Aorta (tissue), 5 donors: Measurements from ENCODE around the gene TNFAIP2. TPM values are rescaled to one million over a fixed set of nuclear protein-coding genes. Genes with fewer than 3 reads are reported as not detected.

ENCODE experiments used
- ATAC-seq: fragments of 200-7000 bp; cut with Tn5 transposase; one replicate; pipeline ENCODE4 v1.9.1; 2022; ENCODE audit warnings: moderate library complexity; ENCODE audit not compliant: low FRiP score
- DNase-seq, 2 donors: peaks; one replicate each; pipeline ENCODE4 v3.0.0-alpha.2; 2020
- H3K27ac ChIP-seq, 2 donors: one replicate each; pipeline ENCODE4 v1.5.1; 2013; ENCODE audit warnings: low read length in 2 of 2, mild to moderate bottlenecking in 2 of 2, moderate library complexity in 2 of 2, control low read depth in 1 of 2, inconsistent platforms in 1 of 2, low read depth in 1 of 2
- H3K27me3 ChIP-seq, 2 donors: one replicate each; pipeline ENCODE4 v1.6.1; 2013; ENCODE audit warnings: control low read depth in 1 of 2, low read length in 1 of 2, mild to moderate bottlenecking in 1 of 2, moderate library complexity in 1 of 2; ENCODE audit not compliant: insufficient read depth in 2 of 2, control insufficient read depth in 1 of 2
- H3K36me3 ChIP-seq, 2 donors: one replicate each; pipeline ENCODE4 v1.6.1; 2013; ENCODE audit warnings: control low read depth in 1 of 2, low read length in 1 of 2, mild to moderate bottlenecking in 1 of 2; ENCODE audit not compliant: insufficient read depth in 2 of 2, control insufficient read depth in 1 of 2
- H3K4me1 ChIP-seq, 2 donors: one replicate each; pipeline ENCODE4 v1.6.1; 2013; ENCODE audit warnings: low read length in 2 of 2, control low read depth in 1 of 2, mild to moderate bottlenecking in 1 of 2, moderate library complexity in 1 of 2; ENCODE audit not compliant: insufficient read depth in 2 of 2, control insufficient read depth in 1 of 2
- H3K4me3 ChIP-seq, 2 donors: one replicate each; pipeline ENCODE4 v1.5.1; 2013; ENCODE audit warnings: low read length in 2 of 2, control low read depth in 1 of 2, mild to moderate bottlenecking in 1 of 2
- H3K9me3 ChIP-seq: one replicate; pipeline ENCODE4 v1.6.1; 2013; ENCODE audit warnings: mild to moderate bottlenecking, low read length; ENCODE audit not compliant: control insufficient read depth
- WGBS, 2 donors: extraction: QIAGEN DNeasy Blood & Tissue Kit; methylation state at CpG; one replicate each; pipeline ENCODE4 v1.1.7; 2013; 5-methylcytosine and 5-hydroxymethylcytosine counted together
- intact Hi-C, 2 donors: fragments of 100-400 bp; cut with DNase I; formaldehyde crosslinking; loops; one replicate each; pipeline versions ENCODE4 v1.14.2 to v1.15.0; 2022
- polyA plus RNA-seq, 2 donors: library from polyadenylated mRNA; stranded (reverse); fragments of 200-250 nt; gene quantifications; one replicate each; pipeline ENCODE4 v1.2.3, GENCODE V29; 2013
- total RNA-seq, 2 donors: library from RNA; stranded (reverse); fragmentation: NEBNext Ultra II Directional; extraction: Animal tissue kit (Norgen Biotek cat#: 25700); gene quantifications; one replicate each; pipeline ENCODE4 v1.2.1, GENCODE V29; 2021
- donor health status: healthy with polysubstance abuse.
- donor health status: Bipolar disorder and iron deficiency.
- donor health status: DM: no; HTN: no; CAD: no.
- donor health status: DM: no; HTN: no; CAD: no.
- donor health status: DM: yes; HTN: yes; CAD: no.

TNFAIP2 gene
- total and polyA plus RNA-seq, 4 donors = 26.8 to 219 (median 89.0) TPM

DNA sequence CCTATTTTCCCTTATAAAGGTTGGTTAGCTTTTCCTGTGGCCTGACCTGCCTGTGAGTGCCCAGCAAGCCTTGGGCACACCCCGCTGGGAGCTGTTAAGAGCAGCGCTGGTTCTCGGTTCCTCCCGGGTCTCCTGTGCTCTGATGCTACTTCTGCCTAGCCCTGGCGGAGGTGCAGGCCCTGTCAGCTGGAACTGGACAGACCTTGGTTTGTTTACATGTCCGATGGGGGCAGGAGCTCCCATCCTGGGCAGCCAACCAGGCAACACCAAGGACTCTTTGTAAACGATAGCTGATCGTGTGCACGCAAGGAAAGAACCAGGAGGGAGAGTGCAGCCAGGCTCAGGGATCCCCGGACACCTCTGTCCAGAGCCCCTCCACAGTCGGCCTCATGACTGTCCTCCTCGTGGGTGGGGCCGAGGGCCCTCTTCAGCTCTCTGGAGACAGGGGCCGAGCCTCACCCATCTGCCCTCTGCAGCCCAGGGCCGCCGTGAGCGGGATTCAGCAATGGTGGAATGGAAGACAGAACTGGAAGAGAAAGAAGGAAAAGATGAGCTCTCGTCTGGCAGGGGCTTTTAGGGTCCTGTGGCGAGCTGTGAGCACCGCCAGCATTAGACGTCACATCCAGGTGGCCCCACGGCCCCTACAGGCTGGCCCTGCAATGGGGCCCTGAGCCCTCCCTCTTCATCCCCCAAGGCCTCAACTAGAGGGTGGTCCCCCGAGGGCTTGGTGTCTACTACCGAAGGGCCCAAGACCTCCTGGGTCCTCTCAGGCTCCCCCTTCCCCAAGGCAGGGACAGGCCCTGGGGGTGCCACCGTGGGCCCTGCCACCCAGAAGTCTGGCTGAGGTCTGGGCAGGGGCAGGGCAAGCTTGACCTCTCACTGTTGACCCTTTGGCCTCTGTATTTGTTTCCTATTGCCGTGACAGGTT is 12.3 kb downstream of the TNFAIP2 start:
- WGBS, 2 donors = 92 to 93% methylated on average over 25 to 26 of the region's 26 CpGs
- Histone ChIP-seq H3K4me1 (no peaks in the 10 kb centered on the region), H3K4me3 (no peak overlapping the region), H3K27me3 (no peaks in the 10 kb centered on the region), H3K27ac (no peak overlapping the region), H3K36me3 (no peaks in the 10 kb centered on the region), H3K9me3 (no peaks in the 10 kb centered on the region)
- DNase-seq (no peak), ATAC-seq (no peak)
- intact Hi-C loops = no loop called here

DNA sequence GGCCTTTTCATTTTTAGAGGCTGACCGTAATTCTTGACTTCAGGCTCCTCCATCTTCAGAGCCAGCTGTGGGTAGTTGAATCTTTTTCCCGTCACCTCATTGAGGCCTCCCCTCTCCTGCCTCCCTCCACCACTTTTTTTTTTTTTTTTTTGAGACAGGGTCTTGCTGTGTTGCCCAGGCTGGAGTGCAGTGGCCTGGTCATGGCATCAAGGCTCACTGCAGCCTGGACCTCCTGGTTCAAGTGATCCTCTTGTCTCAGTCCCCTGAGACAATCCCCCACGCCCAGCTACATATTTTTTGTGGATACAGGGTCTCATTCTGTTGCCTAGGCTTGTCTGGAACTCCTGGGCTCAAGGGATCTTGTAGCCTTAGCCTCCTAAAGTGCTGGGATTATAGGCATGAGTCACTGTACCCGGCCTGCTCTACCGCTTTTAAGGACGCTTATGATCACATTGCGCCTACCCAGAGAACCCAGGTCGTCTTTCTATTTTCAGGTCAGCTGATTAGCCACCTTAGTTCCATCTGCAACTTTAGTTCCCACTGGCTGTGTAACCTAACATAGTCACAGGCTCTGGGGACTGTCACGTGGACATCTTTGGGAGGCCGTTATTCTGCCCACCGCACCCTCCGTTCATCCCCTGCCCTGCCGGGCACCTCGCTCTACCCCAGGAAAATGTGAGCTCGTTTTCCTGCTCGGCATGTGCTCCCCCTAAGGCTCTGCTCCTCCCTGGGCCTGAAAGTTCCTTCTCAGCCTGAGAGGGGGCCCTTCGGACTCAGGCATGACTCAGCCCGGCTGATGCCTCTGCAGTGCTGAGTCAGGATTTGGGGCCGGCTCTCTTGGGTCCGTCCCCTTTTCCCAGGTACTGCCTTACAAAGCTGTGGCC is 13.4 kb downstream of the TNFAIP2 start:
- no peak overlapping the region for H3K27ac ChIP-seq
- DNase-seq (peak in 1 of 2 donors; percentile 79), ATAC-seq (peak; percentile 13)
- intact Hi-C loops = no loop called here
- H3K27me3 ChIP-seq = no peaks in the 10 kb centered on the region
- no peaks in the 10 kb centered on the region for H3K9me3 ChIP-seq
- H3K4me3 ChIP-seq = no peak overlapping the region
- H3K4me1 ChIP-seq = no peaks in the 10 kb centered on the region
- no peaks in the 10 kb centered on the region for H3K36me3 ChIP-seq
- WGBS, 2 donors = 82 to 83% methylated on average over 20 of the region's 20 CpGs

DNA sequence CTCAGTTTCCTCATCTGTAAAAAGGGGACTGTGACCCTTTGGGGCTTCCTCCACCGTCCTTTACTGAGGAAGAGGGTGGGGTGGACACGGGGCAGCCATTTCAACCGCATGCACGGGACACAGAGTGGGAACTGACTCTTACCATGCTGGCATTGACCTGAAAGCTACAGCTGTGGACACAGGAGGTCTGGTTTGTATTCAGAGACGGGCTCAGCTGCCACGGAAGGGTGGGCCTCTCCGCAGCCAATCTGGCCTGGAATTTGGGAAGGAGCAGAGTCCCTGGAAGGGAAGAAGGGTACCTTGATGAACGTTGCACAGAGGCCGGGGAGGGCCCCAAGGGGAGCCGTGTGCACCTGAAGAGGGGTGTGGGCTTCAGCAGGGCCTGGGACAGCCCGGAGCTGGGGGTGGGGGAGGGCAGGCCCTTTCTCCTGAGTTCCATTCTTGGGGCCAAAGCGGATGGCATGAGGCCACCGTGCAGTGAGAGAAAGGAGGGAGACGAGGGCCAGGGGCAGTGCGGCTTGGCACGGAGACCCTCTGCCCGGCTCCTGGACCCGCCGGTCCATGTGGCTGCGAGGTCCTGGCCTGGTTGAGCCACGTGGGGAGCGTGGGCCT is 14.5 kb downstream of the TNFAIP2 start:
- Histone ChIP-seq H3K27me3 (no peaks in the 10 kb centered on the region), H3K27ac (no peak overlapping the region), H3K9me3 (no peaks in the 10 kb centered on the region), H3K4me1 (no peaks in the 10 kb centered on the region), H3K4me3 (no peak overlapping the region), H3K36me3 (no peaks in the 10 kb centered on the region)
- ATAC-seq (no peak), DNase-seq (no peak)
- WGBS, 2 donors = 74 to 76% methylated on average over 22 of the region's 22 CpGs
- intact Hi-C loops = no loop called here

DNA sequence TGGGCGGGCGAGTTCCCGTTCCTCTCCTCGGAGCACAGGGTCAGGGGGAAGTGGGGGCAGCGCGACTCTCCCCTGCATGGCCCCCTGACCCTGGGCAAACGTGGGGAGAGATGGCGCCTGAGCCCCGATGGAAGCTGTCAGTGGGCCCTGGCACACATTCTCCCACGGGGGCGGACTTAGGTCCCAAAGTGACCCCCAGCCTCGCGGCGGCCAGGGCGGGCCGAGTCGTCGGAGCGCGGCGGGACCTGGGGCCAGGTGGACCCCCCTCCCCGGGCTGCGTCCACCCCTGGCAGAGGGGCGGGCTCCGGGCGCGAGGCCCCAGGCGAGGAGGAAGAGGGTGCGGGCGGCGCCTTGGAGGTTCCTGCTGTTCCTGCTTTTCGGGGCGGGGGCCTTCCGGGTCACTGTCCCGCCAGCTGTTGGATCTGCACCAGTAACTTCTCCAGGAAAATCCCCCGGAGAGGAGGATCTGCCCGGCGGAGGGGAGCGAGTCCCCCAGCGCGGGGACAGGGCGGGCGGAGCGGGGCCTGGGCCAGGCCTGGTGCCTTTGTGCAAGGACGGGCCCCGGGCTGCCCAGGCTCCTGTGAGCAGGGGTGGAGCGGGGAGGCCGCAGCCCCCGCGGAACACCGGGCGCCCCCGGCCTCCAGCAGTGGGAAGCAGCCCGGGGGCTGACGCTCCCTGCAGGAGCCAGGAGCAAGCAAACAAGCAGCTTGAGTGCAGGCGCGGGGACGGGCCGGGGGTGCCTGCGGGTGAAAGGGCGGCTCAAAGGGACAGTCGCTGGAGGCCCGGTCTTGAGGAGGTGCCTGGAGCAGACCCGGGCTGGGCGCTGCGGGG is 15.3 kb downstream of the TNFAIP2 start:
- H3K36me3 ChIP-seq = no peaks in the 10 kb centered on the region
- ATAC-seq (peak; percentile 45), DNase-seq (peak in 1 of 2 donors; percentile 76)
- no peak overlapping the region for H3K4me3 ChIP-seq
- WGBS, 2 donors = 25 to 32% methylated on average over 42 to 66 of the region's 66 CpGs
- H3K4me1 ChIP-seq = no peaks in the 10 kb centered on the region
- H3K27ac ChIP-seq = no peak overlapping the region
- intact Hi-C loops = no loop called here
- no peaks in the 10 kb centered on the region for H3K27me3 ChIP-seq
- H3K9me3 ChIP-seq = no peaks in the 10 kb centered on the region

DNA sequence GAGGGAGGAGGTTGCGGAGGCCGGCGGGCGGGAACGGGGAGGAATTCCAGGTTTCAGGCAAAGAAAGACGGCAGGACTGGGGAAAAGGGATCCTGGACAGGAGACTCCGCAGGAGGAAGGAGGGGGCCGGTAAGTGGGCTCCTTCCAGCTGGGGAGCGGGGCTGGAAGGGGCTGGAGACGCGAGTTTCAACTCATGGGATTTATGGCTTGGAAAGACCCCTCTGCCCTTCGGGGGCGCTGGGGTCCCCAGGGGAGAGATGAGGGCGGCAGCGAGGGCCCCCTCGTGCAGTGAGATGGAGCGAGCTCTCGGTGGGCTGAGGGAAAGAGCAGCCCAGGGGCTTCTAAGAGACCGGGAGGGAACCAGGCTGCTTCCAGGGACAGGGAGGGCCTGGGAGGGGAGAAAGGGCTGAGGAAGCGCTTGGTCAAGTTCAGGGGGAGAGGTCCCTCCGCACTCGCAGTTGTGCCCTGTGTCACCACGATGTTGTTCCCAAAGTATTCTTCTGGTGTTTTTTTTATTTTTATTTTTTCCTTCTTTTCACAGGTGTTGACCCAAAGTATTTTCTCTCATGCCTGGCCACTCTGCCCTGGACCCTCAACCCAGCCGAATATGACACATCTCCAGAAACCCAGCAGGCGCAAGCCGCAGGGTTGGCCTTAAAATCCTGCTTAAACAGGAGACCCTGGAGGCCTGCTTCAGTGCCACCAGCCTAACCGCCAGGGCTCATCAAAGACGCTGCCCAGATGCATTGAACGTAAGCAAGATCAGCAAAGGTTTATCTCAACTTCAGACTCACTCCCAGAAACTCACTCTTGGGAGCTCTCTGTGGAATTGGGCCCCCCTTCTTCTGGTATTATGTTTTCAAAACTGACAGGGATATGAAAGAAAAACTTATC is 16.1 kb downstream of the TNFAIP2 start:
- no peak overlapping the region for H3K27ac ChIP-seq
- no peaks in the 10 kb centered on the region for H3K27me3 ChIP-seq
- no peak overlapping the region for H3K4me3 ChIP-seq
- H3K4me1 ChIP-seq = no peaks in the 10 kb centered on the region
- 39 to 45% methylated on average over 29 of the region's 29 CpGs for WGBS, 2 donors
- no peak for ATAC-seq
- DNase-seq = no peak
- intact Hi-C loops = no loop called here
- H3K9me3 ChIP-seq = no peaks in the 10 kb centered on the region
- no peaks in the 10 kb centered on the region for H3K36me3 ChIP-seq

DNA sequence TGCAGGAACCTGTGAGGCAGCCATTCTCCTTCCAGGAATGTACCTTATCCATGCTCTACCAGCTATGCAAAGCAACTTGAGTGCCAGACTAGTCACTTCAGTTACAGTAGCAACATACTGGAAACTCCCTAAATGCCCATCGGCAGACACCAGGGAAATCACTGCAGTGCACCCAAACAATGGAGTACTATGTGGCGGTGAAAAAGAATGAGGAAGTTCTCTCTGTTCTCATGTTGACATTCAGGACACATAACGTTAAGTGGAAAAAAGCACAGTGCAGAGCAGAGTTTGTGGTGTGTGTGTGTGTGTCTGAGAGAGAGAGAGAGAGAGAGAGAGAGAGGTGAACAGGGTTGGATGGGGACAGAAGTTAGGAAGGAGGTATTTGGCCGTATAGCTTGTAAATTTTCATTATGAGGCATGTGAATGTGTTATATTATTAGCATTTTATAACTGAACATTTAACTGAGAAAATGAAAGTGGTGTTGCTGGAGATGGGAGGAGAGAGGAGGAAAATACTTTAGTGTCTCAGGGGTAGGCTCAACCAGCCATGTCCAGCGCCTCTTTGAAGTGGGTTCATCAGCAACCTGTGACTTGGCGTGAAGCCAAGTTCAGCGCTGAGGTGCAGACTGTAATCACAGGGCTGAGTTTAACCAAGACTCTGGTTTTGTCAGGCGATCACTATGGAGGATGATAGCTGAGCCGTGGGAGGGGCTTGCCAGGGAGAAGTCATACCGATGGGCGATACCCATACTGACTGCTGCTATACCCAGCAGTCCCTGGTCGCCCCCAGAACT is 17.3 kb downstream of the TNFAIP2 start:
- Histone ChIP-seq H3K36me3 (no peaks in the 10 kb centered on the region), H3K4me1 (no peaks in the 10 kb centered on the region), H3K27ac (no peak overlapping the region), H3K27me3 (no peaks in the 10 kb centered on the region), H3K4me3 (no peak overlapping the region), H3K9me3 (no peaks in the 10 kb centered on the region)
- DNase-seq (no peak), ATAC-seq (no peak)
- intact Hi-C loops = no loop called here
- 50 to 55% methylated on average over 12 of the region's 12 CpGs for WGBS, 2 donors

DNA sequence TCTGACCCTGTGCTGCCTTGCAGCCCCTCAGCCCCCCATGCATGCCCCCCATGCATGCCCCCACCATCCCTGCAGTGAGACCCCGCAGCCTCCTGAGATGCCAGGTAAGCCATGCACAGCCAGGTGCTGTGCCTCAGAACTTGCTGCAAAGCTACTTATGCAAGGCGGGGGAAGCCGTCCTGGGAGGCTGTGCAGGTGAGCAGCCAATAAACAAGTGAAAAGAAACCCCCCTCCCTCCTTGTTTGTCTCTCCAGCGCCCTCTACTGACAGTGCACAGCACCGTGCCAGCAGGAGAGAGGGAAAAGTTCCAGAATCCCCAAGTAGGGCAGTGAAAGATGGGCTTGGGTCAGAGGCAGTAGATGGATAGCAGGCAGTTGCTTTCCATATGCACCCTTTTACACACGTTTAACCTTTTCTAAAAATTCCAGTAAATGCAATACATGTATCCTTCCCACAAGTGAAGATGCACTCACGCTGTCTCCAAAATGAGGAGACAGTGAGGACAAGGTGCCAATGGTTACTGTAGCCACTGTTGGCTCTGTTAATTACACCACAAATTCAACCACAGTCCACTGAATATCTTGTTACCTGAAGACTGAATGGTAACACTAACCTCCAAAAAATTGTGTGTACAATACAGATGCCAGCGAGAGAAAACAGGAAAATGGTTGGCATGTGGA is 18.0 kb downstream of the TNFAIP2 start:
- 35 to 38% methylated on average over 7 to 8 of the region's 8 CpGs for WGBS, 2 donors
- Histone ChIP-seq H3K9me3 (no peaks in the 10 kb centered on the region), H3K27ac (no peak overlapping the region), H3K4me3 (no peak overlapping the region), H3K27me3 (no peaks in the 10 kb centered on the region), H3K36me3 (no peaks in the 10 kb centered on the region), H3K4me1 (no peaks in the 10 kb centered on the region)
- ATAC-seq (no peak), DNase-seq (peak in 1 of 2 donors; percentile 59)
- intact Hi-C loops = no loop called here
